H9 (cell line): Measurements from ENCODE around the gene TMEM123. TPM values are rescaled to one million over a fixed set of nuclear protein-coding genes. Genes with fewer than 3 reads are reported as not detected.
"Not testable (repeated sequence)": the region's sequence is repeated elsewhere in the genome, so short reads cannot be mapped to it uniquely, and the experiment has no call there.

Experiments used
- DNase-seq: peaks from one replicate; pipeline ENCODE4 v3.0.0-alpha.2; 2017
- H2AFZ ChIP-seq: one replicate; pipeline ENCODE4 v1.6.1; 2013; ENCODE audit warnings: mild to moderate bottlenecking, low read length, control low read depth, moderate library complexity
- H2AK5ac ChIP-seq: 2 replicates; pipeline ENCODE4 v1.6.1; 2013; ENCODE audit warnings: low read length, control low read depth, mixed read lengths; ENCODE audit not compliant: insufficient read length
- H2BK120ac ChIP-seq: one replicate; pipeline ENCODE4 v1.6.1; 2013; ENCODE audit warnings: low read depth, mild to moderate bottlenecking, low read length, control low read depth, inconsistent platforms; ENCODE audit not compliant: poor library complexity, severe bottlenecking
- H2BK12ac ChIP-seq: 2 replicates; pipeline ENCODE4 v1.6.1; 2013; ENCODE audit warnings: low read length, control low read depth, mixed read lengths, low read depth; ENCODE audit not compliant: insufficient read length
- H2BK15ac ChIP-seq: 2 replicates; pipeline ENCODE4 v1.6.1; 2013; ENCODE audit warnings: low read depth, low read length, control low read depth
- H2BK20ac ChIP-seq: one replicate; pipeline ENCODE4 v1.6.1; 2013; ENCODE audit warnings: low read depth, mild to moderate bottlenecking, low read length, control low read depth, inconsistent platforms; ENCODE audit not compliant: poor library complexity, severe bottlenecking
- H2BK5ac ChIP-seq: 2 replicates; pipeline ENCODE4 v1.6.1; 2013; ENCODE audit warnings: low read length, control low read depth, mixed read lengths; ENCODE audit not compliant: insufficient read length
- H3K14ac ChIP-seq: 2 replicates; pipeline ENCODE4 v1.6.1; 2013; ENCODE audit warnings: low read length, control low read depth; ENCODE audit not compliant: insufficient read depth
- H3K18ac ChIP-seq: 2 replicates; pipeline ENCODE4 v1.6.1; 2013; ENCODE audit warnings: low read depth, mild to moderate bottlenecking, mixed read lengths, low read length, control low read depth; ENCODE audit not compliant: insufficient read length
- H3K23ac ChIP-seq: 2 replicates; pipeline ENCODE4 v1.6.1; 2013; ENCODE audit warnings: low read length, control low read depth, mixed read lengths, low read depth; ENCODE audit not compliant: insufficient read length
- H3K23me2 ChIP-seq: 2 replicates; pipeline ENCODE4 v1.6.1; 2013; ENCODE audit warnings: low read depth, mild to moderate bottlenecking, mixed read lengths, low read length, control low read depth; ENCODE audit not compliant: insufficient read length, poor library complexity, severe bottlenecking
- H3K27ac ChIP-seq: 2 replicates; pipeline ENCODE4 v1.5.1; 2013; ENCODE audit warnings: low read length, control low read depth, mixed read lengths, low read depth; ENCODE audit not compliant: insufficient read length
- H3K27me3 ChIP-seq: 2 replicates; pipeline ENCODE4 v1.6.1; 2013; ENCODE audit warnings: low read length, control low read depth, inconsistent platforms; ENCODE audit not compliant: insufficient read depth
- H3K4ac ChIP-seq: 2 replicates; pipeline ENCODE4 v1.6.1; 2013; ENCODE audit warnings: low read depth, mild to moderate bottlenecking, control low read depth, inconsistent platforms, low read length, moderate library complexity
- H3K4me1 ChIP-seq: 2 replicates; pipeline ENCODE4 v1.6.1; 2013; ENCODE audit warnings: low read length, control low read depth, inconsistent platforms; ENCODE audit not compliant: insufficient read depth
- H3K4me2 ChIP-seq: 2 replicates; pipeline ENCODE4 v1.6.1; 2013; ENCODE audit warnings: low read length, control low read depth, mixed read lengths; ENCODE audit not compliant: insufficient read length, insufficient read depth
- H3K56ac ChIP-seq: 2 replicates; pipeline ENCODE4 v1.6.1; 2013; ENCODE audit warnings: low read depth, mild to moderate bottlenecking, mixed read lengths, low read length, control low read depth; ENCODE audit not compliant: insufficient read length
- H3K79me1 ChIP-seq: 2 replicates; pipeline ENCODE4 v1.6.1; 2013; ENCODE audit warnings: low read depth, mild to moderate bottlenecking, moderate library complexity, low read length, control low read depth, inconsistent platforms; ENCODE audit not compliant: insufficient read depth, poor library complexity, severe bottlenecking
- H3K79me2 ChIP-seq: 2 replicates; pipeline ENCODE4 v1.6.1; 2013; ENCODE audit warnings: low read length, control low read depth, inconsistent platforms; ENCODE audit not compliant: insufficient read depth
- H3K9ac ChIP-seq: 2 replicates; pipeline ENCODE4 v1.6.1; 2013; ENCODE audit warnings: low read length, control low read depth, mixed read lengths; ENCODE audit not compliant: insufficient read length; ENCODE audit errors: extremely low read depth
- H3K9me3 ChIP-seq: one replicate; pipeline ENCODE4 v1.6.1; 2013; ENCODE audit warnings: low read depth, low read length, inconsistent platforms; ENCODE audit not compliant: control insufficient read depth
- H3T11ph ChIP-seq: one replicate; pipeline ENCODE4 v1.6.1; 2013; ENCODE audit warnings: mild to moderate bottlenecking, low read length, control low read depth, inconsistent platforms
- H4K20me1 ChIP-seq: one replicate; pipeline ENCODE4 v1.6.1; 2013; ENCODE audit not compliant: control insufficient read depth, insufficient read length, insufficient read depth
- H4K5ac ChIP-seq: 2 replicates; pipeline ENCODE4 v1.6.1; 2013; ENCODE audit warnings: low read depth, mild to moderate bottlenecking, mixed read lengths, low read length, control low read depth; ENCODE audit not compliant: insufficient read length
- H4K8ac ChIP-seq: replicated peaks from 2 replicates; pipeline ENCODE4 v1.6.1; 2013; ENCODE audit warnings: low read length, control low read depth, mixed read lengths, low read depth; ENCODE audit not compliant: insufficient read length
- H4K91ac ChIP-seq: 2 replicates; pipeline ENCODE4 v1.6.1; 2013; ENCODE audit warnings: low read depth, mild to moderate bottlenecking, moderate library complexity, mixed read lengths, low read length, control low read depth; ENCODE audit not compliant: insufficient read length
- H3K27ac Mint-ChIP-seq, 3 experiments: 2 replicates in 2 of 3; 3 replicates in 1 of 3; pipeline ENCODE4 v1.8.0; 2020 to 2021; ENCODE audit warnings: mixed read lengths in 3 of 3, mild to moderate bottlenecking in 1 of 3, moderate library complexity in 1 of 3
- H3K27me3 Mint-ChIP-seq: 2 replicates; pipeline ENCODE4 v1.8.0; 2021; ENCODE audit warnings: low read depth, mild to moderate bottlenecking, moderate library complexity, mixed read lengths
- H3K36me3 Mint-ChIP-seq, 3 experiments: 2 replicates in 2 of 3; 3 replicates in 1 of 3; pipeline ENCODE4 v1.8.0; 2020 to 2021; ENCODE audit warnings: low read depth in 3 of 3, mixed read lengths in 3 of 3; ENCODE audit not compliant: insufficient read depth in 1 of 3
- H3K4me1 Mint-ChIP-seq, 2 experiments: 2 replicates each; pipeline ENCODE4 v1.8.0; 2020; ENCODE audit warnings: mixed read lengths in 2 of 2
- H3K4me3 Mint-ChIP-seq, 2 experiments: 2 replicates in 1 of 2; 3 replicates in 1 of 2; pipeline ENCODE4 v1.8.0; 2020 to 2021; ENCODE audit warnings: mild to moderate bottlenecking in 2 of 2, mixed read lengths in 2 of 2, moderate library complexity in 1 of 2
- H3K9me3 Mint-ChIP-seq, 2 experiments: 2 replicates in 1 of 2; 3 replicates in 1 of 2; pipeline ENCODE4 v1.8.0; 2020; ENCODE audit warnings: mild to moderate bottlenecking in 2 of 2, mixed read lengths in 2 of 2, moderate library complexity in 1 of 2
- WGBS: extraction: QIAGEN DNeasy Blood & Tissue Kit; methylation state at CpG from one replicate; pipeline ENCODE4 v1.1.7; 2013; ENCODE audit warnings: missing lambda C conversion rate, low lambda C conversion rate, mixed read lengths; ENCODE audit not compliant: insufficient read length; ENCODE audit errors: extremely low coverage; 5-methylcytosine and 5-hydroxymethylcytosine counted together
- total RNA-seq: library from RNA; stranded (reverse); gene quantifications from 2 replicates; pipeline ENCODE4 v1.2.1, GENCODE V29; 2021
- TF ChIP-seq, protein P1 (sequence below): fragments of 200-600 bp; sonication (generic); conservative IDR thresholded peaks from 3 replicates; pipeline ENCODE4 v1.8.0; 2021; ENCODE audit warnings: antibody characterized with exemption, mild to moderate bottlenecking

The TMEM123 gene
- total RNA-seq, 1 experiment from 2014 or later, result 76.7 TPM

DNA sequence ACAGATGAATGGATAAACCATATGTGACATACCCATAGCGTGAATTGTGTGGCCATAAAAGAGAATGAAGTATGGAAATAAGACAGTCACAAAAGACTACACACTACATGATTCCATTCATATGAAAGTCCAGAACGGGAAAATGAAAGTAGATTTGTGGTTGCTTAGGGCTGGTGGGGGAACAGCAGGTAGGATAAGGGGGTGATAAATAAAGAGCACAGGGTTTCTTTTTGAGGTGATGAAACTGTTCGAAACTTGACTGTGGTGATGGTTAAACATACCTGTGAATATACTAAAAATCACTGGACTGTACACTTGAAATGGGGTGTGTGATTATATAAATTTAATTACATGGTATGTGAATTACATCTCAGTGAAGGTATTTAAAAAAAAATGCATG is 16.9 kb downstream of the TMEM123 start:
- Mint-ChIP-seq H3K4me1 (peaks cover 21 to 33% of the 10 kb centered on the region in 2 experiments), H3K27ac (no peak overlapping the region), H3K4me3 (no peak overlapping the region), H3K9me3 (peaks cover 44 to 46% of the 10 kb centered on the region in 2 experiments), H3K27me3 (peaks cover 4% of the 10 kb centered on the region; the same call in 1 of the 2 replicates), H3K36me3 (peaks cover 45 to 78% (median 77%) of the 10 kb centered on the region in 3 experiments)
- H4K5ac ChIP-seq, result no peak overlapping the region
- TF ChIP-seq, protein P1, sequence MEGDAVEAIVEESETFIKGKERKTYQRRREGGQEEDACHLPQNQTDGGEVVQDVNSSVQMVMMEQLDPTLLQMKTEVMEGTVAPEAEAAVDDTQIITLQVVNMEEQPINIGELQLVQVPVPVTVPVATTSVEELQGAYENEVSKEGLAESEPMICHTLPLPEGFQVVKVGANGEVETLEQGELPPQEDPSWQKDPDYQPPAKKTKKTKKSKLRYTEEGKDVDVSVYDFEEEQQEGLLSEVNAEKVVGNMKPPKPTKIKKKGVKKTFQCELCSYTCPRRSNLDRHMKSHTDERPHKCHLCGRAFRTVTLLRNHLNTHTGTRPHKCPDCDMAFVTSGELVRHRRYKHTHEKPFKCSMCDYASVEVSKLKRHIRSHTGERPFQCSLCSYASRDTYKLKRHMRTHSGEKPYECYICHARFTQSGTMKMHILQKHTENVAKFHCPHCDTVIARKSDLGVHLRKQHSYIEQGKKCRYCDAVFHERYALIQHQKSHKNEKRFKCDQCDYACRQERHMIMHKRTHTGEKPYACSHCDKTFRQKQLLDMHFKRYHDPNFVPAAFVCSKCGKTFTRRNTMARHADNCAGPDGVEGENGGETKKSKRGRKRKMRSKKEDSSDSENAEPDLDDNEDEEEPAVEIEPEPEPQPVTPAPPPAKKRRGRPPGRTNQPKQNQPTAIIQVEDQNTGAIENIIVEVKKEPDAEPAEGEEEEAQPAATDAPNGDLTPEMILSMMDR, result no peak
- H3K4me2 ChIP-seq, result no peak overlapping the region
- no peak overlapping the region for H3K27ac ChIP-seq
- H3K9ac ChIP-seq, result no peak overlapping the region
- H3K27me3 ChIP-seq, result no peaks in the 10 kb centered on the region
- H3K18ac ChIP-seq, result no peak overlapping the region
- H4K20me1 ChIP-seq, result no peaks in the 10 kb centered on the region
- no peaks in the 10 kb centered on the region for H3K79me1 ChIP-seq
- H2BK15ac ChIP-seq, result no peak overlapping the region
- H3K4me1 ChIP-seq, result no peaks in the 10 kb centered on the region; the same call in 1 of the 2 replicates
- H2BK5ac ChIP-seq, result no peak overlapping the region
- no CpG with 5 or more reads among the region's 3 CpGs for WGBS
- no peak for DNase-seq
- no peak overlapping the region for H3T11ph ChIP-seq
- no peaks in the 10 kb centered on the region for H3K9me3 ChIP-seq
- no peak overlapping the region for H3K23ac ChIP-seq
- no peak overlapping the region for H2BK20ac ChIP-seq
- H3K4ac ChIP-seq, result no peak overlapping the region
- H3K56ac ChIP-seq, result no peak overlapping the region
- no peak overlapping the region for H4K91ac ChIP-seq
- H4K8ac ChIP-seq, result no peak overlapping the region
- H2AK5ac ChIP-seq, result no peak overlapping the region
- H2BK120ac ChIP-seq, result no peak overlapping the region
- H3K23me2 ChIP-seq, result no peaks in the 10 kb centered on the region
- H3K14ac ChIP-seq, result no peak overlapping the region
- no peak overlapping the region for H2BK12ac ChIP-seq
- no peaks in the 10 kb centered on the region for H3K79me2 ChIP-seq
- no peak overlapping the region for H2AFZ ChIP-seq

DNA sequence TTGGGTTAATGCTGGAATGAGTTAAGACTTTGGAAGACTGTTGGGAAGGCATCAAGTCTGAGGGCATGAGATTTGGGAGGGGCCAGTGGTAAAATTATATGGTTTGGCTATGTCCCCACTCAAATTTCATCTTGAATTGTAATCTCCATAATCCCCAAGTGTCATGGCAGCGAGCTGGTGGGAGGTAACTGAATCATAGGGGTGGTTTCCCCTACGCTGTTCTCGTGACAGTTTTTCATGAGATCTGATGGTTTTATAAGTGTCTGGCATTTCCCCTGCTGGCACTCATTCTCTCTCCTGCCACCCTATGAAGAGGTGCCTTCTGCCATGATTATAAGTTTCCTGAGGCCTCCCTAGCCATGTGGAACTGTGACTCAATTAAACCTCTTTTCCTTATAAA is 19.0 kb downstream of the TMEM123 start:
- not testable (repeated sequence) for H2BK20ac ChIP-seq, H2BK12ac ChIP-seq, H4K91ac ChIP-seq, H2BK5ac ChIP-seq, H3K27me3 Mint-ChIP-seq, H2AFZ ChIP-seq, H3K4me3 Mint-ChIP-seq, H3K23ac ChIP-seq, H2BK120ac ChIP-seq, H2BK15ac ChIP-seq, DNase-seq, H3K14ac ChIP-seq, H3K79me2 ChIP-seq, H3K4me1 ChIP-seq, H3K27ac Mint-ChIP-seq, H3T11ph ChIP-seq, H3K4me2 ChIP-seq, H2AK5ac ChIP-seq, H3K23me2 ChIP-seq, H3K27me3 ChIP-seq, H3K4ac ChIP-seq, H3K9ac ChIP-seq, H3K56ac ChIP-seq, H3K27ac ChIP-seq, H4K20me1 ChIP-seq, H3K79me1 ChIP-seq, H4K5ac ChIP-seq, H4K8ac ChIP-seq, H3K18ac ChIP-seq, H3K9me3 ChIP-seq
- Mint-ChIP-seq H3K9me3 (peaks cover 44 to 46% of the 10 kb centered on the region in 2 experiments), H3K4me1 (peaks cover 15 to 22% of the 10 kb centered on the region in 2 experiments), H3K36me3 (peaks cover 45 to 75% (median 65%) of the 10 kb centered on the region in 3 experiments)
- no CpG with 5 or more reads among the region's 3 CpGs for WGBS
